Measurements from ENCODE around the gene MEX3D.
A peak's percentile ranks its signal among the peaks of the same experiment; 100 is the strongest.

Gene MEX3D

GRCh38 chr19:1507763-1508506 lies 60.2 kb downstream of the MEX3D start:
- H3K27ac ChIP-seq, result peak overlapping the region; percentile 90
- ChIA-PET CTCF (no interaction called here), POLR2A (ENCODE audit: low non-redundant PET) (interaction anchor here (0.5 kb wide), 1 partner anchor 45 kb away, joined by 3 read pairs; no protein-coding TSS in a partner anchor)
- peak; percentile 100 for DNase-seq (ENCODE audit: low spot score)
- TF ChIP-seq CTCF (conservative IDR thresholded peaks at IDR 0.05; ENCODE audit: low read depth), result no peak

- H3K27ac ChIP-seq, result peak overlapping the region; percentile 90
- CTCF ChIA-PET, result no interaction called here
- no peak for DNase-seq (ENCODE audit: low spot score)
- TF ChIP-seq CTCF (conservative IDR thresholded peaks at IDR 0.05; ENCODE audit: low read depth), result no peak
- POLR2A ChIA-PET (ENCODE audit: low non-redundant PET), result no interaction called here
Measured at GRCh38 chr19:1507192-1507660, 60.9 kb downstream of the MEX3D start.

GRCh38 chr19:1505991-1506881 lies 61.9 kb downstream of the MEX3D start:
- TF ChIP-seq CTCF (conservative IDR thresholded peaks at IDR 0.05; ENCODE audit: low read depth), result no peak
- ChIA-PET CTCF (interaction anchor here (0.6 kb wide), 1 partner anchor 27 kb away, joined by 3 read pairs; no protein-coding TSS in a partner anchor), POLR2A (ENCODE audit: low non-redundant PET) (interaction anchor here (0.6 kb wide), 1 partner anchor 9 kb away, joined by 3 read pairs; no protein-coding TSS in a partner anchor)
- peak overlapping the region; percentile 90 for H3K27ac ChIP-seq
- no peak for DNase-seq (ENCODE audit: low spot score)

- ChIA-PET CTCF (interaction anchor here (0.7 to 1.1 kb wide), 2 partner anchors 41 to 196 kb away, joined by 3 read pairs; no protein-coding TSS in a partner anchor), POLR2A (ENCODE audit: low non-redundant PET) (no interaction called here)
- no peak for DNase-seq (ENCODE audit: low spot score)
- TF ChIP-seq CTCF (conservative IDR thresholded peaks at IDR 0.05; ENCODE audit: low read depth), result no peak
- H3K27ac ChIP-seq, result no peak overlapping the region
Measured at GRCh38 chr19:1505012-1505411, 63.1 kb downstream of the MEX3D start.

Data from RWPE1 (cell line).